NCI-H446 (cell line): ENCODE measurements around the gene FMNL1.
"Not testable (repeated sequence)": the region's sequence is repeated elsewhere in the genome, so short reads cannot be mapped to it uniquely, and the experiment has no call there.

Experiments
- DNase-seq, 2 experiments: peaks; one replicate each; lab custom pipeline; 2025; lab: John Stamatoyannopoulos, UW

FMNL1 gene

GRCh38 chr17:45221081-45222013 is at the start of gene FMNL1:
TSS of gene FMNL1 (plus strand) at chr17:45221885. CDS start at chr17:45222125, 240 bp downstream.
- DNase-seq = no peak

- DNase-seq = no peak
Observed at GRCh38 chr17:45172232-45172540, 49.5 kb upstream of the FMNL1 start.

- no peak for DNase-seq
Observed at GRCh38 chr17:45172541-45173286, 49.0 kb upstream of the FMNL1 start.

GRCh38 chr17:45175759-45176115 is 45.9 kb upstream of the FMNL1 start:
- no peak for DNase-seq

GRCh38 chr17:45177563-45177962 is 44.1 kb upstream of the FMNL1 start:
- DNase-seq = no peak

GRCh38 chr17:45184144-45184543 is 37.5 kb upstream of the FMNL1 start:
- DNase-seq = no peak

- DNase-seq = no peak
Observed at GRCh38 chr17:45186801-45187354, 34.8 kb upstream of the FMNL1 start.

GRCh38 chr17:45189009-45189408 is 32.7 kb upstream of the FMNL1 start:
- DNase-seq = no peak

- DNase-seq = no peak
Observed at GRCh38 chr17:45190503-45191255, 31.0 kb upstream of the FMNL1 start.

GRCh38 chr17:45195424-45195823 is 26.3 kb upstream of the FMNL1 start:
- no peak for DNase-seq

- no peak for DNase-seq
Observed at GRCh38 chr17:45197108-45197507, 24.6 kb upstream of the FMNL1 start.

- DNase-seq = peak; percentile 52 to 91
Observed at GRCh38 chr17:45197555-45198334, 23.9 kb upstream of the FMNL1 start.

GRCh38 chr17:45200701-45201100 is 21.0 kb upstream of the FMNL1 start:
- DNase-seq = no peak

GRCh38 chr17:45201457-45201856 is 20.2 kb upstream of the FMNL1 start:
- DNase-seq = no peak

- not testable (repeated sequence) for DNase-seq
Observed at GRCh38 chr17:45201880-45202279, 19.8 kb upstream of the FMNL1 start.

- peak; percentile 83 to 84 for DNase-seq
Observed at GRCh38 chr17:45218895-45219661, 2.6 kb upstream of the FMNL1 start.

GRCh38 chr17:45220079-45220478 is 1.6 kb upstream of the FMNL1 start:
- DNase-seq = no peak

GRCh38 chr17:45222014-45222288 is 266 bp downstream of the FMNL1 start:
- no peak for DNase-seq

GRCh38 chr17:45222289-45222995 is 757 bp downstream of the FMNL1 start:
- DNase-seq = no peak

- DNase-seq = no peak
Observed at GRCh38 chr17:45222996-45223538, 1.4 kb downstream of the FMNL1 start.
